ENCODE data around the gene PYGO2. TPM values are rescaled to one million over a fixed set of nuclear protein-coding genes. Genes with fewer than 3 reads are reported as not detected.
A peak's percentile ranks its signal among the peaks of the same experiment; 100 is the strongest.

Gene PYGO2
- total and polyA plus RNA-seq, 5 experiments from 2014 or later, result 21.5 to 57.3 (median 50.8) TPM

DNA sequence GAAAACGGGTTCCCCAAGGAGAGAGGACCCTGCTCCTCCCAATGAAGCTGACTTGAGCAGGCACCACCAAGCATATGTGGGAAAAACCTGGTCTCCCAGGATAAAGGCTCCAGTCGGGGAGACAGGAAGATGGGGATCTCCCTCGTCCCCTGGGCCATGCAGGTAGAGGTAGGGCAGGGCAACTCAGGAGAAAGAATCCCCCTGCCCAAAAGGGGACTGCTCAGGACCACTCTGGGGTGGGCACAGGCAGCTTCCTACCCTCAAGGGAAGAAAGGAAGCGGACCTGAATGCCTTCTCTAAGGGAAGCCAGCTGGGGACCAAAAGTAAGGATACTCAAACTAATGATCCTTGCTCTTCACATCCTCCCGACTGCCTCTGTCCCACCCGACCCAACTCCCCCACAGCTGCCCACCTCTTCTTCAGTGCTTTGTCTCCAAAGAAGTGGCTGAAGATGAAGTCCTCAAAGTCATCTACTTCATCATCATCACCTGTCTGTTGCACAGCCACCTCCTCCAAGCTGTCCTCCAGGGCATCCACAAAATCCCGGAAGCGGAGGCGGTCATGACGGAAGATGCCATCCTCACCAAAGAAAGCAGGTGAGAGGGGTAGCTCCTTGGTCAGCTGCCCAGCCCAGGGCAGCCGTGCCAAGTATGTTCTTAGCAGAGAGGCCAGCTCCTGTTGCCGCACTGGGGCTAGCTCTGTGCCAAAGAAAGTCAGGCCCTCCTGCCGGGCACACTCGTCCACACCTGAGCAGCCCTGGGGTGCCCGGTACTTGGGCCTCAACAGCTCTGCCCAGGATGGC, 16.2 kb downstream of the PYGO2 start:
- peak overlapping the region in 7 of 10 donors; percentile 20 to 95 (median 43) for H3K27ac Mint-ChIP-seq
- POLR2A ChIA-PET, result interaction anchor here (1.3 to 1.9 kb wide), 3 partner anchors 8 to 72 kb away, joined by 3 to 8 read pairs (median 6); partner anchors contain the start of genes PMVK and PYGO2
- no peak overlapping the region for H3K4me3 Mint-ChIP-seq
- no peaks in the 10 kb centered on the region for H3K9me3 Mint-ChIP-seq
- ATAC-seq, result no peak
- H3K36me3 Mint-ChIP-seq, result peaks cover 0 to 57% (median 5%) of the 10 kb centered on the region in 3 donors
- H3K4me1 Mint-ChIP-seq, result peaks cover 23 to 60% (median 51%) of the 10 kb centered on the region in 4 donors
- DNase-seq, result no peak
- no peaks in the 10 kb centered on the region for H3K27me3 Mint-ChIP-seq

GRCh38 chr1:154944401-154945159, 17.0 kb downstream of the PYGO2 start:
- Mint-ChIP-seq H3K27ac (peak overlapping the region in 9 of 10 donors; percentile 74 to 95 (median 91)), H3K27me3 (no peaks in the 10 kb centered on the region), H3K9me3 (no peaks in the 10 kb centered on the region), H3K36me3 (peaks cover 0 to 52% (median 5%) of the 10 kb centered on the region in 3 donors), H3K4me3 (peak overlapping the region in 1 of 10 donors; percentile 15), H3K4me1 (peaks cover 23 to 64% (median 54%) of the 10 kb centered on the region in 4 donors)
- POLR2A ChIA-PET, result interaction anchor here (1.0 to 1.9 kb wide), 8 partner anchors 8 to 384 kb away, joined by 3 to 8 read pairs (median 3); partner anchors contain the start of genes PMVK and PYGO2
- ATAC-seq (no peak), DNase-seq (no peak)

- POLR2A ChIA-PET, result interaction anchor here (0.6 to 1.5 kb wide), 9 partner anchors 17 to 976 kb away, joined by 3 to 7 read pairs (median 3); partner anchors contain the start of genes CREB3L4 and PYGO2
- H3K27me3 Mint-ChIP-seq, result no peaks in the 10 kb centered on the region
- H3K4me3 Mint-ChIP-seq, result peak overlapping the region in 5 of 10 donors; percentile 8 to 74 (median 38)
- DNase-seq, result peak in 1 of 10 donors; percentile 35
- H3K27ac Mint-ChIP-seq, result peak overlapping the region; percentile 78 to 94 (median 90)
- peak in 1 of 2 donors; percentile 24 for ATAC-seq
- H3K9me3 Mint-ChIP-seq, result no peaks in the 10 kb centered on the region
- peaks cover 24 to 64% (median 55%) of the 10 kb centered on the region in 4 donors for H3K4me1 Mint-ChIP-seq
- peaks cover 0 to 46% (median 5%) of the 10 kb centered on the region in 3 donors for H3K36me3 Mint-ChIP-seq
Observed at GRCh38 chr1:154943649-154944400, 17.8 kb downstream of the PYGO2 start.

DNA sequence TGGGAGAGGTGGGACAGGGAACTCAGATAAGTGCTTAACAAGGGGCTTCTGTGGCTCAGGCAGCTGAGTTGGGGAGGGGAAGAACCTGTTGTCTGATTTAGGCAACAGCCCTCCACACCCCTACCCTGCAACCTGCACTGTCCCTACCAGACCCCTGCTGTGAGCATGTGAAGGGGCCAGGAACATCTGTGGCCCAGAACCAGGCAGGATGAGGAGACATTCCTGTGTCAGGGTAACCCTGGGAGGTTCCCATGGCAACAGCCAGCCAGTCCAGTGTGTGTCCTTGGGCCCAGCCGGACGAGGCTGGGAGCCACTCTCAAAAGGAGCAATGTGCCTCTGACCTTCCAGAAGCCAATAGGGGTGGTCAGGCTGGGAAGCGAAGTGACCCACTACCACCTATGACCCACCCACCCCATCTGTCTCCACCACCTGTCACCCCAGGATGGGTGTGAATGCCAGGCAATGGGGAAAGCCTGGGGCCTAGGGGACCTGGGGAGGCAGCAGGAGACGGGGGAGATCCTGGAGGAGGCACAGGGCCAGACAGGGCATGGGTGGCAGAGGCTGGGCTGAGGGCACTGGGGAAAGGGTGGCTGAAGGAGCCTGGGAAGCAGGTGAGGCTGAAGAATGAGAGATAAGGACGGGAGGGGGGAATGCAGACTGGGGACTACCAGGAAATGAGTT, 20.1 kb downstream of the PYGO2 start:
- ATAC-seq (no peak), DNase-seq (no peak)
- Mint-ChIP-seq H3K4me3 (peak overlapping the region in 1 of 10 donors; percentile 38), H3K4me1 (peaks cover 27 to 80% (median 67%) of the 10 kb centered on the region in 4 donors), H3K9me3 (peaks cover 0 to under 1% (median 0%) of the 10 kb centered on the region in 9 donors), H3K36me3 (peaks cover 0 to 25% (median 0%) of the 10 kb centered on the region in 3 donors), H3K27ac (peak overlapping the region; percentile 41 to 94 (median 73)), H3K27me3 (no peaks in the 10 kb centered on the region)
- POLR2A ChIA-PET, result interaction anchor here (2.9 kb wide), 1 partner anchor 20 kb away, joined by 19 read pairs; the partner anchor contains the start of gene PYGO2

- DNase-seq (no peak), ATAC-seq (no peak)
- H3K36me3 Mint-ChIP-seq, result peaks cover 0 to 17% (median 0%) of the 10 kb centered on the region in 3 donors
- H3K4me1 Mint-ChIP-seq, result peaks cover 28 to 86% (median 70%) of the 10 kb centered on the region in 4 donors
- H3K4me3 Mint-ChIP-seq, result peak overlapping the region in 5 of 10 donors; percentile 5 to 54 (median 19)
- H3K27me3 Mint-ChIP-seq, result no peaks in the 10 kb centered on the region
- H3K9me3 Mint-ChIP-seq, result peaks cover 0 to 2% (median 0%) of the 10 kb centered on the region in 9 donors
- peak overlapping the region; percentile 21 to 92 (median 70) for H3K27ac Mint-ChIP-seq
- POLR2A ChIA-PET, result interaction anchor here (1.2 to 2.9 kb wide), 4 partner anchors 8 to 271 kb away, joined by 3 to 19 read pairs (median 5); partner anchors contain the start of gene PYGO2
Observed at GRCh38 chr1:154940651-154941194, 20.9 kb downstream of the PYGO2 start.

- Mint-ChIP-seq H3K4me1 (peaks cover 28 to 91% (median 74%) of the 10 kb centered on the region in 4 donors), H3K27me3 (no peaks in the 10 kb centered on the region), H3K36me3 (peaks cover 0 to 13% (median 0%) of the 10 kb centered on the region in 3 donors), H3K27ac (peak overlapping the region in 7 of 10 donors; percentile 20 to 92 (median 69)), H3K4me3 (peak overlapping the region in 2 of 10 donors; percentile 33 to 60), H3K9me3 (peaks cover 0 to 2% (median 0%) of the 10 kb centered on the region in 9 donors)
- DNase-seq, result no peak
- POLR2A ChIA-PET, result interaction anchor here (1.2 to 2.9 kb wide), 4 partner anchors 8 to 270 kb away, joined by 3 to 19 read pairs (median 5); partner anchors contain the start of gene PYGO2
- ATAC-seq, result no peak
Observed at GRCh38 chr1:154940213-154940560, 21.4 kb downstream of the PYGO2 start.

- ATAC-seq (no peak), DNase-seq (no peak)
- Mint-ChIP-seq H3K9me3 (peaks cover 0 to 2% (median 0%) of the 10 kb centered on the region in 9 donors), H3K4me3 (peak overlapping the region; percentile 38 to 93 (median 68)), H3K27ac (peak overlapping the region; percentile 82 to 100 (median 98)), H3K36me3 (peaks cover 0 to under 1% (median 0%) of the 10 kb centered on the region in 3 donors), H3K27me3 (no peaks in the 10 kb centered on the region), H3K4me1 (peaks cover 25 to 86% (median 72%) of the 10 kb centered on the region in 4 donors)
- POLR2A ChIA-PET, result interaction anchor here (0.7 to 4.0 kb wide), 7 partner anchors 9 to 312 kb away, joined by 3 to 87 read pairs (median 4); partner anchors contain the start of genes PBXIP1 and PYGO2
Observed at GRCh38 chr1:154938604-154939399, 22.8 kb downstream of the PYGO2 start.

GRCh38 chr1:154937988-154938386, 23.6 kb downstream of the PYGO2 start:
- H3K9me3 Mint-ChIP-seq, result peaks cover 0 to 2% (median 0%) of the 10 kb centered on the region in 9 donors
- H3K4me1 Mint-ChIP-seq, result peaks cover 22 to 78% (median 65%) of the 10 kb centered on the region in 4 donors
- ATAC-seq (no peak), DNase-seq (peak in 1 of 10 donors; percentile 37)
- H3K27ac Mint-ChIP-seq, result peak overlapping the region; percentile 98 to 100 (median 99)
- H3K4me3 Mint-ChIP-seq, result peak overlapping the region; percentile 86 to 100 (median 98)
- no peaks in the 10 kb centered on the region for H3K36me3 Mint-ChIP-seq
- no peaks in the 10 kb centered on the region for H3K27me3 Mint-ChIP-seq
- POLR2A ChIA-PET, result interaction anchor here (1.0 to 4.0 kb wide), 10 partner anchors 7 to 197 kb away, joined by 3 to 87 read pairs (median 12); partner anchors contain the start of genes CKS1B, PBXIP1 and PYGO2

DNA sequence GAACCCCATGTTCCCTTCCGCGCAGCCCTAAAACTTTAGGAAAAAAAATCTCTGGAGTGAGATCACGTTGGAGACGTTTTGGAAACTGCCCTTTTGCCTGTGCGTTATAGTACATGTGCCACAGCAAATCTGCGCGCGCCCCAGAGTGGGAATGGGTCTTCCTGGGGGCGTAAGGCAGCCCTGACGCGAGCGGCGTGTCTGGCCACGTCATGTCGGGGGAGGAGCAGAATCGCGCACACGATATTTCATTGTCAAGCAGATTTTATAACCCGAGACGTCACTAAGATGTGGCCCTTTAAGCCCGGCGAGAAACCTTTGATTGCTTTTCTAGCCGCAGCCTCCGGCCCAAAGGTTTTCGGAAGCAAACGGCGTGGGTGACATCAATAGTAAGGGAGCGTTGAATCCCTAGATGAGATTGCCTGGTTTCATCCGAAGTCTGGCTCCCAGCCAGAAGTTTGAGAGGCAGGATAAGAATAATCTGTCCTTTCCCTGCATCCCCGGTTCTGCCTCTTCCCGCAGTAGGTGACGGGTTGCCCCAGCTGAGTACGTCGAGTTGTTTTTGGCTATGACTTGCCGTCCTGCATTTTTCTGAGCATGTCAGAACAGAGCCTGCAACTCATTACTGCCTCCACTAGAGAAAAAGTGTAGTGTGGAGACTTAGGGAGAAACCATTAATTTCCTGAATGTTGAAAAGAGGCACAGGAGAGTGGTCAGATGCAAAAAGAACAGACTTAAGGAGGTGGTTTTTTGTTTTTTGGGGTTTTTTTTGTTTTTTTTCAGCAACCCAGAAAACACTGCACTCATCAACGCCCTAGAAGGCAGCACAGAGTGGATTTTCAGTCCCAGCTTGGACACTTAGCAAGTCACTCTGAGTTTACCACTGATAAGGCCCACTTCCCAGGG, 24.2 kb downstream of the PYGO2 start:
- peak; percentile 60 to 83 for ATAC-seq
- Mint-ChIP-seq H3K27ac (peak overlapping the region; percentile 98 to 100 (median 99)), H3K4me1 (peaks cover 20 to 71% (median 58%) of the 10 kb centered on the region in 4 donors), H3K4me3 (peak overlapping the region; percentile 86 to 100 (median 98)), H3K36me3 (no peaks in the 10 kb centered on the region), H3K9me3 (peaks cover 0 to 2% (median 0%) of the 10 kb centered on the region in 9 donors), H3K27me3 (no peaks in the 10 kb centered on the region)
- POLR2A ChIA-PET, result interaction anchor here (0.8 to 4.0 kb wide), 25 partner anchors 8 to 377 kb away, joined by 3 to 87 read pairs (median 4); partner anchors contain the start of genes CKS1B, FLAD1, LENEP and PBXIP1
- DNase-seq, result peak; percentile 81 to 100 (median 95)

All from naive thymus-derived CD8-positive, alpha-beta T cell (primary cell).